OCI-LY7 (cell line): Measurements from ENCODE around the gene DAPK3.

Experiments used
- CTCF ChIP-seq: fragments of 200-600 bp; sonication (generic); conservative IDR thresholded peaks from 2 replicates; pipeline ENCODE4 v1.5.1; 2014; ENCODE audit warnings: mild to moderate bottlenecking, antibody characterized with exemption, low read length, moderate library complexity, mixed read lengths
- EZH2phosphoT487 ChIP-seq: fragments of 200-600 bp; sonication (generic); IDR thresholded peaks from 2 replicates; pipeline ENCODE4 v1.6.1; 2018; ENCODE audit warnings: low read depth, borderline replicate concordance, mild to moderate bottlenecking, mixed run types, antibody characterized with exemption, low read length, moderate library complexity, mixed read lengths

GRCh38 chr19:3910105-3910504, 60.8 kb downstream of the DAPK3 start:
- TF ChIP-seq CTCF (no peak), EZH2phosphoT487 (no peak)
